Stimulated activated CD4-positive, alpha-beta T cell treated with anti-CD3 and anti-CD28 coated beads, Interleukin-12 subunit alpha, Interleukin-12 subunit beta, amount 100 ng/mL, for 4 hours (primary cell): ENCODE measurements around the gene NAGA.

ENCODE experiments used
- DNase-seq: peaks from one replicate; pipeline ENCODE4 v3.0.0-alpha.2; 2020

Gene NAGA

GRCh38 chr22:42035256-42035655, 35.4 kb downstream of the NAGA start:
- no peak for DNase-seq

DNA sequence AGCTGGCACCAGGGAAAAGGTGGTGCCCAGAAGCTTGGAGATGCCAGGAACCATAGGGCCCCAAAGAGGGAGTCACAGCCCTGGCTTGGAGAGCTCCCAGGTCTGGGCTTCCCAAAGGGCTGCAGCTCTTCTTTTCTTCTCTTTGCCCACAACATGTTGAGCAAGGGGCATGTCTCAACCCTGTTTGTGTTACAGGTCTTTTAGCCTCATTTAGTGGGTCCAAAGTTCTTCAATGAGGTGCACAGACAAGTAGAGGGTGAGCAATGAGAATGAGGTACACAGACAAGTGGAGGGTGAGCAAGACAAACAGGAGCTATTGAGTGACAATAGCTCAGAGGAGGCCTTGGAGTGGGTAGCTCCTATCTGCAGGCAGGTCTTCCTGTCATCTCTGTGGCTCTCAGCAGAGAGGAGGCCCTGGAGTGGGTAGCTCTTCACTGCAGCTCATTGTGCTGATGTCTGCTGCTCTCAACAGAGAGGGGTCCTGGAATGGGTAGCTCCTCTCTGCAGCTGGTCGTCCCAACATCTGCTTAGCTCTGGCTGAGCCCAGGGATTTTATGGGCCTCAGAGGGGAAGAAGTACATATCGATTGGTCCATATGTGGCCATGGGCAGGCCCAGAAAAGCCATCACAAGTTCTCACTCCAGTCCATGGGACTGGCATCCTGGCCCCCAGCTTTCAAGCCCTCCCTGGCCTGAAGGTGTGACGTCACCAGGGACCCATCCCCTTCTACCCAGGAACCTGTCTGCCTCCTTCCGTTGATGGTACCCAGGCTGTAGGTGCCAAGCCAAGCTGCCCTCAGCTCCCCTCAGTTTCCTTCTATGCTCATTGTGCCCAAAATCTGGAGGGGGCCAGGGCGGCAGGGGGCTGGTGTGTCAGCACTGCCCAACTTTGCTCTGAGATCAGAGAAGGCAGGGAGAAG, 37.1 kb downstream of the NAGA start:
- no peak for DNase-seq

DNA sequence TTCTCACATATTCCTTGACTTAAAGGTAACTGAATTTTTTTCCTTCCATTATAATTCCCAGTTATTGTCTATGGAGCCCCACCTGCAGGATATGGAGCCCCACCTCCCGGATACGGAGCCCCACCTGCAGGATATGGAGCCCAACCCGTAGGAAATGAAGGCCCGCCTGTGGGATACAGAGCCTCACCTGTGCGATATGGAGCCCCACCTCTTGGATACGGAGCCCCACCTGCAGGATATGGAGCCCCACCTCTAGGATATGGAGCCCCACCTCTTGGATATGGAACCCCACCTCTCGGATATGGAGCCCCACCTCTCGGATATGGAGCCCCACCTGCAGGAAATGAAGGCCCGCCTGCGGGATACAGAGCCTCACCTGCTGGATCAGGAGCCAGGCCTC, 43.9 kb downstream of the NAGA start:
- no peak for DNase-seq

- DNase-seq: no peak
These were observed 45.2 kb downstream of the NAGA start for GRCh38 chr22:42025421-42025820.

- DNase-seq: no peak
These were observed 48.3 kb downstream of the NAGA start for GRCh38 chr22:42022162-42022847.

DNA sequence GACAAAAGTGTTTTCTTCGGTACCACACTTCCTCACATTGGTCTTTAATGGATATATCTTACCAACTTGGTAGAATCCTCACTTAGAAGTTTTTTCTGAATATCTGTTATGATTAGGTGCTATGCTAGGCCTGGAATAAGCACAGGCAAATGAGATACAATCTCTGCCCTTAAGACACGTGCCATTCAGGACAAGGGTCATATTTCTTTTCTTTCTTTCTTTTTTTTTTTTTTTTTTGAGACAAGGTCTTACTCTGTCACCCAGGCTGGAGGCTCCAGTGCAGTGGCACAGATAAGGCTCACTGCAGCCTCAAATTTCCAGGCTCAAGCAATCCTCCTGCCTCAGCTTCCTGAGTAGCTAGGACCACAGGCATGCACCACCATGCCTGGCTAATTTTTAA, 49.0 kb downstream of the NAGA start:
- DNase-seq: no peak

- no peak for DNase-seq
These were observed 52.4 kb downstream of the NAGA start for GRCh38 chr22:42018224-42018623.

- no peak for DNase-seq
These were observed 54.5 kb downstream of the NAGA start for GRCh38 chr22:42016111-42016510.

GRCh38 chr22:42013385-42013784, 57.2 kb downstream of the NAGA start:
- no peak for DNase-seq

- no peak for DNase-seq
These were observed 59.8 kb downstream of the NAGA start for GRCh38 chr22:42010778-42011177.
